ENCODE results near the gene FOXK2. TPM values are rescaled to one million over a fixed set of nuclear protein-coding genes. Genes with fewer than 3 reads are reported as not detected.
"Not testable (repeated sequence)": the region's sequence is repeated elsewhere in the genome, so short reads cannot be mapped to it uniquely, and the experiment has no call there.

The FOXK2 gene
- total RNA-seq, 2 experiments from 2014 or later, result 32.5 to 33.7 TPM

- Mint-ChIP-seq H3K36me3 (ENCODE audit: low read depth) (peaks cover 76% of the 10 kb centered on the region), H3K4me3 (no peak overlapping the region), H3K27me3 (no peaks in the 10 kb centered on the region), H3K27ac (no peak overlapping the region), H3K4me1 (ENCODE audit: low read depth) (no peaks in the 10 kb centered on the region), H3K9me3 (no peaks in the 10 kb centered on the region)
- Histone ChIP-seq H3K9me3 (ENCODE audit: control insufficient read depth in 1 of 2, insufficient read depth in 1 of 2, low read length in 2 of 2) (no peaks in the 10 kb centered on the region), H3K36me3 (ENCODE audit: insufficient read depth, low read length) (peaks cover 84% of the 10 kb centered on the region), H3K27ac (ENCODE audit: low read depth in 1 of 2, low read length in 2 of 2) (no peak overlapping the region), H3K4me3 (ENCODE audit: low read length) (no peak overlapping the region), H3K4me1 (ENCODE audit: insufficient read depth, low read length) (no peaks in the 10 kb centered on the region), H3K27me3 (ENCODE audit: control insufficient read depth in 1 of 2, insufficient read depth in 2 of 2, low read length in 2 of 2) (no peaks in the 10 kb centered on the region)
- intact Hi-C loops (cut with DNase I, micrococcal nuclease), result no loop called here
- ChIA-PET POLR2A (no interaction called here), CTCF (no interaction called here)
- no peak for DNase-seq
- ATAC-seq (ENCODE audit: poor library complexity), result no peak
- no peak for TF ChIP-seq CTCF (IDR thresholded peaks at IDR 0.05)
Observed at GRCh38 chr17:82570277-82570676, 50.7 kb downstream of the FOXK2 start.

- H3K27ac ChIP-seq (ENCODE audit: low read depth in 1 of 2, low read length in 2 of 2), result no peak overlapping the region
- ChIA-PET POLR2A (no interaction called here), CTCF (no interaction called here)
- Mint-ChIP-seq H3K36me3 (ENCODE audit: low read depth) (peaks cover 77% of the 10 kb centered on the region), H3K4me3 (no peak overlapping the region), H3K4me1 (ENCODE audit: low read depth) (no peaks in the 10 kb centered on the region), H3K9me3 (no peaks in the 10 kb centered on the region), H3K27ac (no peak overlapping the region), H3K27me3 (no peaks in the 10 kb centered on the region)
- H3K4me3 ChIP-seq (ENCODE audit: low read length), result no peak overlapping the region
- ATAC-seq (ENCODE audit: poor library complexity) (no peak), DNase-seq (no peak)
- no peak for TF ChIP-seq CTCF (IDR thresholded peaks at IDR 0.05)
- no peaks in the 10 kb centered on the region for H3K9me3 ChIP-seq (ENCODE audit: control insufficient read depth in 1 of 2, insufficient read depth in 1 of 2, low read length in 2 of 2)
- no peaks in the 10 kb centered on the region for H3K4me1 ChIP-seq (ENCODE audit: insufficient read depth, low read length)
- no peaks in the 10 kb centered on the region for H3K27me3 ChIP-seq (ENCODE audit: control insufficient read depth in 1 of 2, insufficient read depth in 2 of 2, low read length in 2 of 2)
- peaks cover 81% of the 10 kb centered on the region for H3K36me3 ChIP-seq (ENCODE audit: insufficient read depth, low read length)
- intact Hi-C loops (cut with DNase I, micrococcal nuclease), result no loop called here
Observed at GRCh38 chr17:82571855-82572254, 52.3 kb downstream of the FOXK2 start.

DNA sequence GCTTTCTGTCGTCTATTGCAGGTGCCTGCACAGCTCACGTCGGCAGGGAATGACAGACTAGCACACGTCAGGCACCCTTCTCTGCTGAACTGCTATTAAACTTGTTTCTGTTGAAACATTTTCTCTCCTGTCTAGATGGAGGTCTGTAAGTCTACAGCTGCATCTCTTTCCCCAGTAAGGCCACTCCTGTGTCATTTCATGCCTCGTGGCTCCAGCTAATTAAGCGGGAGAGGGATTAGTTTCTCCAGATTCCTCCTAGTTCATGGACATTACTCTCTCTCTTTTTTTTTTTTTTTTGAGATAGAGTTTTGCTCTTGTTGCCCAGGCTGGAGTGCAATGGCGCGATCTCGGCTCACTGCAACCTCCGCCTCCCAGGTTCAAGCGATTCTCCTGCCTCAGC, 54.5 kb downstream of the FOXK2 start:
- no peaks in the 10 kb centered on the region for H3K4me1 Mint-ChIP-seq (ENCODE audit: low read depth)

DNA sequence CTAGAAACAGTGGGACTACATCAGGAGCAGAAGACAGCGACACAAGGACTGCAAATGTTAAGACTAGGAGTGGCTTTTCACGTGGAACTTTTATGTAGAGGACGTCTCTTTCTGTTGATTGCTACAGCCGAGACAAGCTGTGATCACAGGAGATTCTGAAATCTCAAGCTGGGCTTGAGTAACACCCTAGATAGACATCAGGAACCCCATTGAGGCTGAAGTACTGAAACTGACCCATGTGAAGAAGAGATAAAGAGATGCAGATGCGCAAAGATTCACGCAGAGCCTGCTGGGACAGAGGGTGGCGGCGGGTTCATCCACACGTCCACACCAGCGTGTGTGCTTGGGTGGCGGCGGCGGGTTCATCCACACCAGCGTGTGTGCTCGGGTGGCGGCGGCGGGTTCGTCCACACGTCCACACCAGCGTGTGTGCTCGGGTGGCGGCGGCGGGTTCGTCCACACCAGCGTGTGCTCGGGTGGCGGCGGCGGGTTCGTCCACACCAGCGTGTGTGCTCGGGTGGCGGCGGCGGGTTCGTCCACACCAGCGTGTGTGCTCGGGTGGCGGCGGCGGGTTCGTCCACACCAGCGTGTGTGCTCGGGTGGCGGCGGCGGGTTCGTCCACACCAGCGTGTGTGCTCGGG, 56.2 kb downstream of the FOXK2 start:
- H3K27me3 Mint-ChIP-seq; ATAC-seq (ENCODE audit: poor library complexity); H3K27ac ChIP-seq (ENCODE audit: low read depth in 1 of 2, low read length in 2 of 2); H3K27ac Mint-ChIP-seq; intact Hi-C loops (cut with DNase I, micrococcal nuclease); H3K9me3 Mint-ChIP-seq; H3K4me3 Mint-ChIP-seq; H3K4me3 ChIP-seq (ENCODE audit: low read length); H3K4me1 ChIP-seq (ENCODE audit: insufficient read depth, low read length); POLR2A ChIA-PET; H3K4me1 Mint-ChIP-seq (ENCODE audit: low read depth); H3K27me3 ChIP-seq (ENCODE audit: control insufficient read depth in 1 of 2, insufficient read depth in 2 of 2, low read length in 2 of 2); CTCF ChIA-PET; H3K9me3 ChIP-seq (ENCODE audit: control insufficient read depth in 1 of 2, insufficient read depth in 1 of 2, low read length in 2 of 2); DNase-seq: not testable (repeated sequence)
- peaks cover 64% of the 10 kb centered on the region for H3K36me3 ChIP-seq (ENCODE audit: insufficient read depth, low read length)
- H3K36me3 Mint-ChIP-seq (ENCODE audit: low read depth), result peaks cover 58% of the 10 kb centered on the region

More for the DNA sequence above, 54.5 kb downstream of the FOXK2 start:
- no peak overlapping the region for H3K27ac Mint-ChIP-seq
- ATAC-seq (ENCODE audit: poor library complexity) (no peak), DNase-seq (no peak)
- no peaks in the 10 kb centered on the region for H3K27me3 Mint-ChIP-seq
- H3K27ac ChIP-seq (ENCODE audit: low read depth in 1 of 2, low read length in 2 of 2), result no peak overlapping the region
- no peak overlapping the region for H3K4me3 Mint-ChIP-seq
- no peak overlapping the region for H3K4me3 ChIP-seq (ENCODE audit: low read length)
- H3K9me3 ChIP-seq (ENCODE audit: control insufficient read depth in 1 of 2, insufficient read depth in 1 of 2, low read length in 2 of 2), result no peaks in the 10 kb centered on the region
- no peak for TF ChIP-seq CTCF (IDR thresholded peaks at IDR 0.05)
- H3K4me1 ChIP-seq (ENCODE audit: insufficient read depth, low read length), result no peaks in the 10 kb centered on the region
- ChIA-PET POLR2A (no interaction called here), CTCF (interaction anchor here (0.7 kb wide), 1 partner anchor 20 kb away, joined by 4 read pairs; no protein-coding TSS in a partner anchor)
- no peaks in the 10 kb centered on the region for H3K27me3 ChIP-seq (ENCODE audit: control insufficient read depth in 1 of 2, insufficient read depth in 2 of 2, low read length in 2 of 2)
- intact Hi-C loops (cut with DNase I, micrococcal nuclease), result no loop called here
- H3K9me3 Mint-ChIP-seq, result no peaks in the 10 kb centered on the region
- peaks cover 68% of the 10 kb centered on the region for H3K36me3 Mint-ChIP-seq (ENCODE audit: low read depth)
- H3K36me3 ChIP-seq (ENCODE audit: insufficient read depth, low read length), result peaks cover 76% of the 10 kb centered on the region

Measured in CD4-positive, alpha-beta T cell (primary cell).